Gastrocnemius medialis (tissue), 4 donors: Measurements from ENCODE around the gene RAPGEF1.

ENCODE experiments used
- CTCF ChIP-seq, 5 experiments: fragments of 450-650 bp in 3 of 5; fragments of 200-600 bp in 2 of 5; sonication (generic) in 2 of 5; IDR thresholded peaks in 4 of 5; conservative IDR thresholded peaks in 1 of 5; 1 replicate in 4 of 5; 2 replicates in 1 of 5; pipeline ENCODE4 v1.5.1; 2016 to 2019; ENCODE audit warnings: antibody characterized with exemption in 5 of 5, mild to moderate bottlenecking in 3 of 5, moderate library complexity in 3 of 5
- POLR2A ChIP-seq, 2 donors: fragments of 450-650 bp; IDR thresholded peaks; one replicate each; pipeline ENCODE4 v1.6.1; 2017; ENCODE audit warnings: antibody characterized with exemption in 2 of 2, mild to moderate bottlenecking in 2 of 2, moderate library complexity in 2 of 2

- TF ChIP-seq CTCF (IDR thresholded peaks at IDR 0.05 in 4 of 5, conservative IDR thresholded peaks at IDR 0.05 in 1 of 5): no peak
- TF ChIP-seq POLR2A (IDR thresholded peaks at IDR 0.05): no peak
These were observed 8.6 kb downstream of the RAPGEF1 start for GRCh38 chr9:131731237-131731636.
